GM12872 (cell line): ENCODE results near the gene SYT10.
A peak's percentile ranks its signal among the peaks of the same experiment; 100 is the strongest.

ENCODE experiments used
- CTCF ChIP-seq: IDR thresholded peaks from 3 replicates; pipeline ENCODE4 v1.5.1; 2011; ENCODE audit warnings: low read depth, mild to moderate bottlenecking, low read length, moderate library complexity; ENCODE audit not compliant: insufficient read depth

The SYT10 gene

GRCh38 chr12:33429468-33429867 is 10.2 kb downstream of the SYT10 start:
- TF ChIP-seq CTCF: no peak

DNA sequence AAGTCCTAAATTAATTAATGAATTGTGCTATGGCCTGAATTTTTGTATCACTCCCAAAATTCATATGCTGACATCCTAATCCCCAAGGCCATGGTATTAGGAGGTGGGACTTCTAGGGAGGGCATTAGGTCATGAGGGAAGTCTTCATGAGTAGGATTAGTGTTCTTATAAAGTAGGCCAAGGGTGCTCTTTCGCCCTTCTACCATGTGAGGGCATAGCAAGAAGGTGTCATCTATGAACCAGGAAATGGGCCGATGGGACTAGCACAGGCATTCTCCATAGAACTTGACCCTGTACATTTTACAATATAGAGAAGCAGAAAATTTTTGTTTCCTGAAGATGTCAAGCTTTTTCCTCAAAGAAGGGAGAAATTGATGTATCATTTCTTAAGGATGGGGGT is 12.5 kb downstream of the SYT10 start:
- TF ChIP-seq CTCF: peak; percentile 43; the same call in 2 of the 3 replicates

- no peak for TF ChIP-seq CTCF
Measured at GRCh38 chr12:33423706-33424105, 15.9 kb downstream of the SYT10 start.

- TF ChIP-seq CTCF: no peak
Measured at GRCh38 chr12:33383503-33383902, 56.1 kb downstream of the SYT10 start.

- no peak for TF ChIP-seq CTCF
Measured at GRCh38 chr12:33376153-33376552, 63.5 kb downstream of the SYT10 start.

DNA sequence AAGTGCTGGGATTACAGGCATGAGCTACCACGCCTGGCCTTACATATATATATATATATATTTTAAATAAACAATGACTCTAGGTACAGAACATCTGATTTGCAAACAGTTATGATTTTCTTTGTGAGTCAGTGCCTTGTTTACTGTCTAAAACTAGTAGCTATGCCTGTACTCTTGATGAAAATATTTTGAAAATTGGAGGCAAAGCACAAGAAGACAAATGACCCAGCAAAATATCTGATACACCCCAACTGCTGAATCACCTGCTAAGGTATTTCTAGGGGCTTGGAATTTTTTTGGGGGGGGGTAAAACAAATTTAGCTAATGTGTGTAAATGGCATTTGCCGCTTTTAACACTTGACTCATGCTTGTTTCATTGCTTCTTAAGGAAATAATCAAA is 69.3 kb downstream of the SYT10 start:
- TF ChIP-seq CTCF: no peak

- no peak for TF ChIP-seq CTCF
Measured at GRCh38 chr12:33357181-33357580, 82.4 kb downstream of the SYT10 start.

DNA sequence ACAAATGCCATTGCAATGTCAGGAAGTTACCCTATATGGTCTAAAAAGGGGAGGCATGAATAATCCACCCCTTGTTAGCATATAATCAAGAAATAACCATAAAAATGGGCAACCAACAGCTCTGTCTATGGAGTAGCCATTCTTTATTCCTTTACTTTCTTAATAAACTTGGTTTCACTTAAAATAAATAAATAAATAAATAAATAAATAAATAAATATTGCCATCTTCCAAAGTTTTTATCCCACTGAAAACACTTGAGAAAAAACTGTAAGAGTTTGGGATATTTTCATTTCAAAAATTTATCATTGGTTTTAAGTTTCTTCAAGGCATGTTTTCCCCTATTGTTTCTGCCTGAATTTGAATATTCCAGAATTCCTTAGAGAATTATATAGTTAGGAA is 89.8 kb downstream of the SYT10 start:
- no peak for TF ChIP-seq CTCF
